Measurements from ENCODE around the gene C2.

- TF ChIP-seq CTCF (IDR thresholded peaks at IDR 0.05) = no peak
- no peak for TF ChIP-seq EP300 (IDR thresholded peaks at IDR 0.05)
Measured at GRCh38 chr6:31956796-31957195, 29.3 kb downstream of the C2 start.
